ENCODE data around the gene GNE.
"Not testable (repeated sequence)": the region's sequence is repeated elsewhere in the genome, so short reads cannot be mapped to it uniquely, and the experiment has no call there.

GNE gene

DNA sequence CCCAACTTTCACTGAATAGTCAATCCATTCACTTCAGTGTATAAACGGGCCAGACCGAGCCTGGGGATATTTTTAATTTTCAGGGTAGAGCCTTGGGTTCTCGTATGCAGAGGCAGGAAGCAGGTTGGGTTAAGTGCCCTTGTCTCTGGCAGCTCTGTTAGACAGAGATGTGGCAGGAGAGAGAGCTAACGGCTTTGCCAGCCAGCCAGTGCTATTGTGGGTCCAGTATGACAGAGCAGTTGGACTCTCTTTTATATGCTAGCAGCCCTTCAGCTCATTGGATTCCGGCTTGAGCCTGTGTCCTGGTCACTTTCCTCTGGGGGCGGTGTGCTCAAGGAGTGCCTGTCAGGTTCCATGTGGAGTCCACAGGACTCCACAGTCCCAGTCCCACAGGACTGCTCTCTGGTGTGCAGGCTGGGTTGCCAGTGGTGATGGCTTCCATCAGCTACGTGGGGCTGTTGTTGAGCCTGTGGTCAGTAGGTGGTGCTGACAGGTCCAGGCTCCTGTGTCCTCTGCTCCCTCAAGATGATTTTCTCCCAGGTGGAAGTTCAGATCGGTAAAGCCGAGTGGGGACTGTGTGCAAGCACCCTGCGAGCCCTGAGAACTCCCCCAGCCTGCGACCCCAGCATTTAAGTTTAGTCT is 53.2 kb downstream of the GNE start:
- no peak for DNase-seq

DNA sequence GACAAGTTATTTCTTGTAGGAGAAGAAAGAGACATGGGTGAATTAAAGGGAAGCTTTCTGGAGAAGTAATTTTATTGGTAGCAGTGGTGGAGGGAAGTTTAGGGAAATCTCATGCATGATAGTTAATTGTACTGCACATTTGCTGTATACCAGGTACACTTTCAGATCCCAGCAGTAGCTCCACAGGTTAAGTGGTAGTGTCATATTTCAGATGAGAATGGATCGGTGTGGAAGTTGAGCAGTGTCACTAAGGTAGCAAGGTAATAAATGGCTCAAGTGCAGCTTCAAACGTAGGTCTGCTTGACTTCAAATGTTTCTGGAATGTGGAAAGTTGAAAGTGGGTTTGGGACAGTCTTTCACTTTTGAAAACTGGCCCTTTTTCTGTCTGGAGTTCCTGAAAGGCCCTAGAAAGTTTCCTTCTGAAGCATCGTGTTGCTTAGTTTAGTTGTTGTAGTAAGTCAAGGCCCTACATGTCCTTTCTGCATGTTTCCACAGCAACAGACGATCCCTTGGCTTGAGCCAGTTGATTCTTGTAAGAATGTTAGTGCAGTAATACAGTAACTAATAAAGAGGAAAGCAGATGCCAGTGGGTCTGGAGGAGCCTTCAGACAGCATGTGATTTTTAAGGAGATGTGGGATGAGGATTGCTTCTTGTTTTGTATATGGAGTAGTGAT is 63.8 kb downstream of the GNE start:
- DNase-seq, result no peak

DNA sequence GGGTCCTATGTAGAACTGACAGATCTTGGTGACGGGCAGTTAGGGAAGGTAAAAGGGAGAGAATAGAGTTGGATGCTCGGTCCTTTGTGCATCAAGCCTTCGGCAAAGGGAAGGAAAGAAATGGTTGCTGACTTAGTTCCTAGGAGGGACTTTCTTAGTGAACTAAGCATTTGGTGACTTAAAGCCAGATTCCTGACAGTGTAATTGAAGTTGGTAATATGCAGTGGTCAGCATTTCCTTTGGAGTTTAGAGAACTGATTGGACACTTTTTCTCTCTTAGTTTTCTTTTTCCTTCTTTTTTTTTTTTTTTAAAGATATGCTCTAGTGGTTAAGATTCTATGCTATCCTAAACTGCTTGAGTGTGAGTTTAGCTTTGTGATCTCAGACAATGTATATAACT is 65.2 kb downstream of the GNE start:
- no peak for DNase-seq

DNA sequence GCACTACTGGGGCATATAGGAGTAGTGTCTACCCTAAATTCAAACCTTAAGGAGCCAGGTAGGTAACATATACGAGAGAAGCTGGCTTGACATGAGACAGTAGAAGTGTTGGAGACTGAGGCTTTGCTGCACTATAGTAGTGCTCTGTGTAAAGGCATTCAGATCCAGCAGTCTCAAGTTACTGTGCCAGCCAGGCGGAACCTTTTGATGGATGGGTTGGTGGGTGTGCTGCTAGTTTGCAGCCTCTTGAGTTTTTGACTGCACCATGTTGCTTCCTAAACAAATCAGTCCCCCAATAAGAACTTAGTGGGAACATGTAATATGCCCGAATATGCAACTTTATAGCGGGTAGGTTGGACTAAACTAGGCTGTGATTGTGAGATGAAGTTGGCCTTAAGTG is 66.1 kb downstream of the GNE start:
- DNase-seq, result no peak

DNA sequence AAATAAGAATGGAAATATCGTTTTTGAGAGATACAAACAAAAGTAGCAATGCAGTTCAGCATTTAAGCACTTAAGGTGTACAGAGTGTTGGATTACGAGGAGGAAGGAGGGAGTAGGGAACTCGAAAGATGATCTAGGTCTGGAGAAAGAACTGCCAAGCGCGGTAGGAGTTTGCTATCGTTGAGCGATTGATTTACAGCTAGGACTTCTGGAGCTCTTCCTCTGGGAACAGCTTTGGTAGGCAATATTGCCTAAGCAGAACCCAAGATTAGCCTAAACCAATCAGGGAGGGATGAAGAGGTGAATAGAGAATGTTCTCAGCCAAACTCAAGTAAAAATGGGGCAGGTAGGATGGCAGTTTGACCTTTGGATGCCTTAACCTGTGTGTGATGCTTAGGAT is 66.6 kb downstream of the GNE start:
- no peak for DNase-seq

DNA sequence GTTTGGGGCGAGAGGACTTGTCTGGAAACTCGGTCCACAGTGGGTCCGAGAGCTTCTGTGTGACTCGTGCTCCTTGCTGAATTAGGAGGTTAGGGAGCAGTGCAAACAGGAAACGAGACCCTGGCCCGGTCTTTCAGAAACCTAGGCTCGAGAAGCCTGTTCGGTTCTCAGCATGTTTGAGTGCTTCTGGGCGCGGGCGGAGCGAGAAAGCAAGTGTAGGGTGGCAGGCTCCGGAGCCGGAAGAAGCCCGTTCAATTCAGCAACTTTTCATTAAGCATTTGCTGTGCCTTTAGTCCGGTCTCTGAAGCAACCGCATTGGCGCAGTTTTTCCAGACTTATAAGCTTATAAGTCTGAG is 67.0 kb downstream of the GNE start:
- peak; percentile 40 for DNase-seq

DNA sequence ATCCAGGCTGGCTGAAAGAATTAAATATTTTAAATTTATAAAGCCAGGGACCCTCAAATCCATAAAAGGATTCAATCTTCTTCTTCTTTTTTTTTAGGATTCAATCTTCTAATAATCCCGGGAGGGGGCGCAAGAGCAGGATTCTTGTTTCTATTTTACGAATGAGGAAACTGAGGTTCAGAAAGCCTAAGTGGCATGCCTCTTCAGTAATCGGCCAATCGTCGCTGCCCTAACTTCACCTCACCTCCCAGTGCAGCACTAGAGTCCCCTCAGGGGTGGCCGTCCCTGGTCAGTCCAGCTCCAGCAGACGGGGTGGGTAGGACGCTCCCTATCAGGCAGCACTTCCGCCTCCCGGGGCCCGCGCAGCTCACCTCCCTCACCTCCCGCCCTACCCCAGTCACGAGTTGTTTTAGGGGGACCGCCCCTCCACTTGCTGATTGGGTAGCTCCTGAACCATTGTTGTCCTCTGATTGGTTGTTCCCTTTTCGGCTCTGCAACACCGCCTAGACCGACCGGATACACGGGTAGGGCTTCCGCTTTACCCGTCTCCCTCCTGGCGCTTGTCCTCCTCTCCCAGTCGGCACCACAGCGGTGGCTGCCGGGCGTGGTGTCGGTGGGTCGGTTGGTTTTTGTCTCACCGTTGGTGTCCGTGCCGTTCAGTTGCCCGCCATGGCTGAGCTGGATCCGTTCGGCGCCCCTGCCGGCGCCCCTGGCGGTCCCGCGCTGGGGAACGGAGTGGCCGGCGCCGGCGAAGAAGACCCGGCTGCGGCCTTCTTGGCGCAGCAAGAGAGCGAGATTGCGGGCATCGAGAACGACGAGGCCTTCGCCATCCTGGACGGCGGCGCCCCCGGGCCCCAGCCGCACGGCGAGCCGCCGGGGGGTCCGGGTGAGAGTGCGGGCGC is 67.6 kb downstream of the GNE start, which contains the start of gene CLTA:
TSS of gene CLTA (plus strand) at position 534 of the 902 bp plus-strand sequence. CDS start at position 670, 136 bp downstream.
- peak; percentile 98 for DNase-seq

DNA sequence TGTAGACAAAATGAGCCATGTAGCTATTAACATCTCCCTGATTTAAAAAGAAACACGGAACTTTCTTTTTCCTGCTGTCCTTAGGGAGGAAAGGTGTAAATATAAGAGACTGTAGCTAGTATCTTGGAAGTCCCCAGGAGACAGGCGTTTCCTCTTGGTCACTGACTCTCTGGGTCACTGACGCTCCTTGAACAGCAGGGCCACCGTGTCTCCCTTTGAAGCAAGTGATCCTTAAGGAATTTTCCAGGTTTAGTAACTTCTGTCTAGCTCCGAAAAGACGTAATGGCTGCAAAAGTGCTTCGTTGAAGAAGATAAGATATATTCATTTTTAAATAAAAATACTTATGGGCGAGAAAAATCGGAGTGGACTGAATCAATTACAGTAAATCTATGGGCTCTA is 68.3 kb downstream of the GNE start:
- DNase-seq, result no peak

DNA sequence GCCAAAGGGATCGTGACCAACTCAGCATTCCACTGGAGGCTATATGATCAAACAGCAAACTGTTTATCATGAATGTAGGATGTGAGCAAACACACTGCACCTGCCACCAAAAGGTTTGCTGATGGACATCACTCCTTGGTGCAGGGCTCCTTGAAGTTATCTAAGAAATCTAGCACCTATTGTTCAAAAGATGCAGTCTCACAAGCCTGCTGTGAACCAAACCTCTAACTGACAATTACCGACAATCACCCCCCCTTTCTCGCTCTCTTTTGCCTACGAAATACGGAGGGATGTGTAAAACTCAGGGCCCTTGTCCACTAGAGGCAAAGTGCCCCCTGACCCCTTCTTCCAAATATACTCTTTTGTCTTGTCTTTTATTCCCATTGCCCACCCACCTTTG is 70.0 kb downstream of the GNE start:
- DNase-seq, result no peak

DNA sequence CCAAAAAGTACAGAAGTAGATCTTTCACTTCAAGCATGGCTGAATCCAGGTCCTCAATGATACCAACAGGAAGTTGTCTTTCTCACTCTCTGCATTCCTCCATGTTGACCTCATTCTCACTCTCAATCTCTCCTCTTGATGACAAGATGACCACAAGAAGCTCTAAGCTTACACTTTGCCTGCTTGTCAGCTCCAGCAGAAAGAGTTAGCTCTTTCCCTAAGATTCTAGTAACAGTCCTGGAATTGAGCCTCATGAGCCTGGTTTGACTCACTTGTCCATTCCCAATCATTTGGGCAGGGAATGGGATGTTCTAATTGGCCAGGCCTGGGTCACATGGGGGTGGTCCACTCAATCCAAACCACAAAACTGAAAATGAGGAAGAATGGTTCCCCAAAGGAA is 70.8 kb downstream of the GNE start:
- no peak for DNase-seq

DNA sequence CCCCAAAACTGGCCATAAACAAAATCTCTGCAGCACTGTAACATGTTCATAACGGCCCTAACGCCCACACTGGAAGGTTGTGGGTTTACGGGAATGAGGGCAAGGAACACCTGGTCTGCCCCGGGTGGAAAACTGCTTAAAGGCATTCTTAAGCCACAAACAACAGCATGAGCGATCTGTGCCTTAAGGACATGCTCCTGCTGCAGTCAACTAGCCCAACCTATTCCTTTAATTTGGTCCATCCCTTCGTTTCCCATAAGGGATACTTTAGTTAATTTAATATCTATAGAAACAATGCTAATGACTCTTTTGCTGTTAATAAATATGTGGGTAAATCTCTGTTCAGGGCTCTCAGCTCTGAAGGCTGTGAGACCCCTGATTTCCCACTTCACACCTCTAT is 78.0 kb downstream of the GNE start:
- not testable (repeated sequence) for DNase-seq

DNA sequence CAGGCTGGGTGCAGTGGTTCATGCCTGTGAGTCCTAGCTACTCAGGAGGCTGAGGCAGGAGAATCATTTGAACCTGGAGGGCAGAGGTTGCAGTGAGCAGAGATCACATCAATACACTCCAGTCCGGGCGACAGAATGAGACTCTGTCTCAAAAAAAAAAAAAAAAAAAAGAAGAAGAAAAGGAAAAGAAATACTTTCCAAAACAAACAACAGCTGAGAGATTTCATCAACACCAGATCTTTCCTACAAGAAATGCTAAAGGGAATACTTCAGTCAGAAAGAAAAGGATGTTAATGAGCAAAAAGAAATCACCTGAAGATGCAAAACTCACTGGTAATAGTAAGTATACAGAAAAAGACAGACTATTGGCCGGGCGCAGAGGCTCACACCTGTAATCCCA is 80.7 kb downstream of the GNE start:
- DNase-seq, result no peak

DNA sequence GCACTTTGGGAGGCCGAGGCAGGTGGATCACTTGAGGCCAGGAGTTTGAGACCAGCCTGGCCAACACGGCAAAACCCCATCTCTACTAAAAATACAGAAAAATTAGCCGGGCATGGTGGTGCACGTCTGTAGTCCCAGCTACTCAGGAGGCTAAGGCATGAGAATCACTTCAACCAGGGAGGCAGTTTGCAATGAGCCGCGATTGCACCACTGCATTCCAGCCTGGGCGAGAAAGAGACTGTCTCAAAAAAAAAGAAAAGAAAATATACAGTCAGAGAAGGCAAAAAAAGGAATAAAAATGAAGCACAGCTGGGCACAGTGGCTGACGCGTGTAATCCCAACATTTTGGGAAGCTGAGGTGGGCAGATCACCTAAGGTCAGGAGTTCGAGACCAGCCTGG is 81.8 kb downstream of the GNE start:
- DNase-seq, result not testable (repeated sequence)

DNA sequence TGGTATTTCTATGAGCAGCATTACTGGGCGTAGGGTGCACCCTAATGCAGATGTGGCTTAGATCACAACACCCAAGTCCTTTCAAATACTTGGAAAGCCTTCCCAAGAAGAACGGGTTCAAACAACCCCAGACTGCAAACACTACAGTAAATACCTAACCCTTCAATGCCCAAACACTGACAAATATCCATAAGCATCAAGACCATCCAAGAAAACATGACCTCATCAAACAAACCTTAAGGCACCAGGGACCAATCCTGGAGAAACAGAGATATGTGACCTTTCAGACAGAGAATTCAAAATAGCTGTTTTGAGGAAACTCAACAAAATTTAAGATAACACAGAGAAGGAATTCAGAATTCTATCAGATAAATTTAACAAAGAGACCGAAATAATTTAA is 83.0 kb downstream of the GNE start:
- not testable (repeated sequence) for DNase-seq

DNA sequence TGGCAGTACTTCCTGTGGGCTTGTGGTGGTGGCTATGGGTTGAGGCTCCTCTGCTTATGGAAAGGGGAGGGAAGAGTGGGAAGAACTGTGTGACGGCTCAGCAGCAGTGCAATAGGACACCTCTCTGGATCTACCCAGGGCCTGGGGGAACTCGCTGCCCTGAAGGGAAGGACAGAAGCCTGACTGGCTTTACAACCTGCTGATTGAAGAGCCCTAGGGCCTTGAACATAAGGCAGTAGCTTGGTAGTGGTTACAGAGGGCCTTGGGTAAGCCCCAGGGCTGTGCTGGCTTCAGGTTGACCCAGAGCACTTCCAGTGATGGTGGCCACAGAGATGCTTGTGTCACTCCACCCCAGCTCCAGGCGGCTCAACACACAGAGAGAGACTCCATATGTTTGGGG is 83.5 kb downstream of the GNE start:
- no peak for DNase-seq

DNA sequence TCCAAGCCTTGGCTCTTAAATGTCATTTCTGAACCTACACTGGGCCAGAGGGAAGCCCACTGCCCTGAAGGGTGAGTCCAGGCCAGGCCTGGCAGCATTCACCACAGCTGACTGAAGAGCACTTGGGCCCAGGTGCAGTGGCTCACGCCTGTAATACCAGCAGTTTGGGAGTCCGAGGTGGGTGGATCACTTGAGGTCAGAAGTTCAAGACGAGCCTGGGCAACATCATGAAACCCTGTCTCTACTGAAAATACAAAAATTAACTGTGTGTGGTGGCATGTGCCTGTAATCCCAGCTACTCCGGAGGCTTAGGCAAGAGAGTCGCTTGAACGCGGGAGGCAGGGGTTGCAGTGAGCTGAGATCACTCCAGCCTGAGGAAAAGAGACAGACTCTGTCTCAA is 84.0 kb downstream of the GNE start:
- no peak for DNase-seq

DNA sequence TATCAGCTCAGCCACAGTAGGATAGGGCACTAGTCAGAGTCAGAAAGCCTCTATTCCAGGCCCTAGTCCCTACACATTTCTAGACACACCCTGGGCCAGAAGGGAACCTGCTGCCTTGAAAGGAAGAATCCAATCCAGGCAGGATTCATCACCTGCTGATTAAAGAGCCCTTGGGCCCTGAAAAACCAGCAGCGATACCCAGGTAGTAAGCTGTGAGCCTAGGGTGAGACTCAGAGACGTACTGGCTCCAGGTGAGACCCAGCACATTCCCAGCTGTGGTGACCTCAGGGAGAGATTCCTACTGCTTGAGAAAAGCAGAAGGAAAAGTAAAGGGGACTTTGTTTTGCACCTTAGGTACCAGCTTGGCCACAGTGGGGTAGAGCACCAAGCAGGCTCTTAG is 84.4 kb downstream of the GNE start:
- no peak for DNase-seq

DNA sequence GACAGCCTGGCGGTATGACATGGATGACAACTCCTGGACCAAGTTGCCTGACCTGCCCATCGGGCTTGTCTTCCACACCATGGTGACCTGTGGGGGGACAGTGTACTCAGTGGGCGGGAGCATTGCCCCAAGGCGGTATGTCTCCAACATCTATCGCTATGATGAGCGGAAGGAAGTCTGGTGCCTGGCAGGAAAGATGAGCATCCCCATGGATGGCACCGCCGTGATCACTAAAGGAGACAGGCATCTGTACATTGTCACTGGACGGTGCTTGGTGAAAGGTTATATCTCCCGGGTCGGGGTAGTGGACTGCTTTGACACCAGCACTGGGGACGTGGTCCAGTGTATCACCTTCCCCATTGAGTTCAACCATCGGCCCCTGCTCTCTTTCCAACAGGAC is 87.7 kb downstream of the GNE start:
- DNase-seq, result no peak

DNA sequence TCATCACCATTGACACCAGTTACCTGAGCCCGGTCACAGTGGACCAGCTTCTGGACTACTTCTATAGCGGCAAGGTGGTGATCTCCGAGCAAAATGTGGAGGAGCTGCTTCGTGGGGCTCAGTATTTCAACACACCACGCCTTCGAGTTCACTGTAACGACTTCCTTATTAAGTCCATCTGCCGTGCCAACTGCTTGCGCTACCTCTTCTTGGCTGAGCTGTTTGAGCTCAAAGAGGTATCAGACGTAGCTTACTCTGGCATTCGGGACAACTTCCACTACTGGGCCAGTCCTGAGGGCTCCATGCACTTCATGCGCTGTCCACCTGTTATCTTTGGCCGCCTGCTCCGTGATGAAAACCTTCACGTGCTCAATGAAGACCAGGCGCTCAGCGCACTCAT is 88.5 kb downstream of the GNE start:
- DNase-seq, result no peak

DNA sequence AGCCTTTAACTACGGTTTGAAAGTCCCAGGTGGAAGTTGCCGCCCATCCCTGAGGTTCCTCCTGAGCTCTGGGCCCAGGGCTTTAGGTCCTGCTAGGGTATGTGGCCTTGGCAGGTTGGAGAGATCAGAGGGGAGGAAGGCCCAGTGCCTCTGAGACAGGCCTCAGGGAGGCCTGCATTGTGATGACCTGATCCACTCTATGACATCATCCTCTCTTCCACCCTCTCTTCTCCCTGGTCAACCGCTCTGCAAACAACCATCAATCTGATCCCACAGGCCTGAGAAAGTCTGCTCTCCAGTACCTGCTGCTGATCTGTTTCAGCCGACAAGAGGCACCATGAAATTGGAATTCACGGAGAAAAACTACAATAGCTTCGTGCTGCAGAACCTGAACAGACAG is 89.1 kb downstream of the GNE start, which contains the start of gene CCIN:
TSS of gene CCIN (plus strand) at position 223 of the 400 bp plus-strand sequence. CDS start at position 338, 115 bp downstream.
- DNase-seq, result no peak

DNA sequence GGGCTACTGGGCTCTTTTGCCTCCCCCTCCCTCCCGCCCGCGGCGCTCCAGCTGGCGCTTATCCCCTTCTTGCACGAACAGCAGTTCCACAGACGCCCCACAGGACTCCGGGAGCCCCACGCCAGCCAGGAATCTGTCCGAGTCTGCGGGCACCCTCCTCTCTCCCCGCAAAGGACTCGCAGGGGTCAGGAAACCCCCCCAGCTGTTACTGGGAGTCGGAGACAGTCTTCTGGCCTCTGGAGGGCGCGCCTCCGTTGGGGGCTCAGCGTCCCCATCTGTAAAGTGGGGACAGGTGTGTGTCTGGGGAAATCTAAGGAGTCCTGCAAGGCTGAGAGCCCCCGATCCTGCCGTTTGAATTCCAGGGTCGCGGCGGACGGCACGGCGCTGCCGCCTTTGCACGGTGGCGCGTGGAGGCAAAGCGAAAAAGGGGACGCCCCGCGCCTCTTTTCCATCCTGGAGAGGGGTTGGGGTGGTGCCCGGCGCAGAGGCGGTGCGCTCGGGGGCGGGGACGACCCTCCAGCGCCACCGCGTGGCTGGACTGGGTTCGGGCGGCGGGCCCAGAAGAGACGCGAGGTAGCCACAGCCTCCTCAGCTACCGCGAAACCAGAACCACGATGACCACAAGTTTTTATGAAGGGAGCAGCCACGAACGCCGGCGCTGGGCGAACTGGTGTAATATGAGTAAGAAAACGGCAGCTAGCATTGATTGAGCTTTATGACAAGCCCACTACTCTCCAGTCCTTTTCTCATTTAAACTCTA is 91.9 kb downstream of the GNE start:
- peak; percentile 87 for DNase-seq

DNA sequence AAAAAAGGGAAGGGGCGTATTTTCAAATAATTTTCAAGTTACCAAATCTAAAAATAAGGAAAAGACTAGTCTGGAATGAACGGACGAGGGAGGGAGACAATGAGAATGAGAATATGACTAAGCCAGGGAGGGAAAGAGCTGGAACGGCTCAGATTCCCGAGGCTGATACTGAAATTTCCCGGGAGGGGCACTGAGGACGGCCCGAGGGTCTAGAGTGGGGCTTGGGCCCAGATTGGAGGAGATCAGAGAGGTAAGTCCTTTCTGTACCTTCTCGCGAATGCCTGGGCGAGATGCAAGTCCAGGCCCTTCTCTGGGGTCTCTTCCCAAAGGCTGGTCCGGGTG is 92.5 kb downstream of the GNE start:
- DNase-seq, result no peak

DNA sequence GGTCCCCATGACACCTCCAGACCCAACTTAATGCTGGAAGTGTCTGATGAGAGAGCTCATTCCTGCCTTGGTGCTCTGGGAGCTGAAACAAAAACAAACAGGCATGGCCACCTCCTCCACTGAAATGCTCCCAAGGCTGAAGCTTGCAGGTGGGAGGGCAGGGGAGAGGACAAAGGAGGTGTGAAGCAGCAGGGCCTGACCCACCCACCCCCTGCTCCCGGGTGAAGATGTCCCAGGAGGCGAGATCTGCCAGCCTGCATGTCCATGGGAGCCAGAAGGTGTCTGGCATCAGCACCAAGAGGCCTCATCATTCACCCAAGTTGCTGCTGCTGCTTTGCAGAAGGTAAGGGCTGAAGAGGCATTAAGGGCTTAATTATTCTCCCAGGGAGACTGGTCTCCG is 93.3 kb downstream of the GNE start:
- DNase-seq, result no peak
